A673 (cell line): ENCODE measurements around the gene BAAT. TPM values are rescaled to one million over a fixed set of nuclear protein-coding genes. Genes with fewer than 3 reads are reported as not detected.

Experiments used
- BruUV-seq: library from RNA; stranded (reverse); fragments of 400-500 nt; replicated peaks from 2 replicates; lab custom pipeline; 2021; lab: Mats Ljungman, UMichigan
- CTCF ChIA-PET: fragments of 300-600 bp; sonication (Branson Sonifier 250); formaldehyde crosslinking; loops from one replicate; lab custom pipeline; 2022; ENCODE audit warnings: antibody characterized with exemption; lab: Charles Lee
- POLR2A ChIA-PET: fragments of 300-600 bp; sonication (Branson Sonifier 250); formaldehyde crosslinking; loops from one replicate; lab custom pipeline; 2022; ENCODE audit warnings: antibody characterized with exemption; ENCODE audit not compliant: low non-redundant PET; lab: Charles Lee
- DNase-seq: peaks from one replicate; pipeline ENCODE4 v3.0.0-alpha.2; 2015; ENCODE audit warnings: low spot score
- H3K27ac ChIP-seq: fragments of 200-600 bp; sonication (generic); 2 replicates; pipeline ENCODE4 v1.5.1; 2016; ENCODE audit warnings: mixed run types, low read depth, mild to moderate bottlenecking, mixed read lengths, antibody characterized with exemption, low read length; ENCODE audit not compliant: poor library complexity, severe bottlenecking
- H3K27me3 ChIP-seq: fragments of 200-600 bp; sonication (generic); replicated peaks from 2 replicates; pipeline ENCODE4 v1.6.1; 2017; ENCODE audit warnings: mixed run types, low read depth, mild to moderate bottlenecking, mixed read lengths, antibody characterized with exemption, low read length; ENCODE audit not compliant: insufficient read depth, poor library complexity
- H3K36me3 ChIP-seq: fragments of 200-600 bp; sonication (generic); 2 replicates; pipeline ENCODE4 v1.6.1; 2016; ENCODE audit warnings: mixed run types, mild to moderate bottlenecking, mixed read lengths, antibody characterized with exemption, low read length; ENCODE audit not compliant: insufficient read depth, poor library complexity, severe bottlenecking
- H3K4me1 ChIP-seq: fragments of 200-600 bp; sonication (generic); 2 replicates; pipeline ENCODE4 v1.6.1; 2017; ENCODE audit warnings: mixed run types, mild to moderate bottlenecking, mixed read lengths, antibody characterized with exemption, low read length; ENCODE audit not compliant: insufficient read depth, poor library complexity, severe bottlenecking
- H3K4me3 ChIP-seq: fragments of 200-600 bp; sonication (generic); 2 replicates; pipeline ENCODE4 v1.5.1; 2016; ENCODE audit warnings: low read depth, mixed run types, mild to moderate bottlenecking, mixed read lengths, low read length; ENCODE audit not compliant: poor library complexity, severe bottlenecking
- H3K9me3 ChIP-seq: fragments of 200-600 bp; sonication (generic); 2 replicates; pipeline ENCODE4 v1.6.1; 2016; ENCODE audit warnings: mixed run types, low read depth, mild to moderate bottlenecking, mixed read lengths, antibody characterized with exemption, low read length; ENCODE audit not compliant: poor library complexity, severe bottlenecking
- EZH2 ChIP-seq: fragments of 200-600 bp; sonication (generic); IDR thresholded peaks from 2 replicates; pipeline ENCODE4 v1.6.1; 2017; ENCODE audit warnings: borderline replicate concordance, low read depth, mild to moderate bottlenecking, mixed read lengths, antibody characterized with exemption, low read length; ENCODE audit not compliant: poor library complexity, severe bottlenecking
- intact Hi-C: fragments of 100-400 bp; cut with micrococcal nuclease; formaldehyde crosslinking; loops from one replicate; pipeline ENCODE4 v1.10.0; 2022; ENCODE audit not compliant: unreplicated experiment
- total RNA-seq: library from RNA; stranded (reverse); gene quantifications from 2 replicates; pipeline ENCODE4 v1.2.3, GENCODE V29; 2021
- TF ChIP-seq, protein P1 (sequence below): fragments of 300-800, 200-600 bp; sonication (generic); conservative IDR thresholded peaks from 2 replicates; pipeline ENCODE4 v1.5.1; 2017; ENCODE audit warnings: low read depth, mild to moderate bottlenecking, antibody characterized with exemption, low read length, moderate library complexity, mixed read lengths

Gene BAAT
- total RNA-seq, 1 experiment from 2014 or later, result 0.17 TPM

DNA sequence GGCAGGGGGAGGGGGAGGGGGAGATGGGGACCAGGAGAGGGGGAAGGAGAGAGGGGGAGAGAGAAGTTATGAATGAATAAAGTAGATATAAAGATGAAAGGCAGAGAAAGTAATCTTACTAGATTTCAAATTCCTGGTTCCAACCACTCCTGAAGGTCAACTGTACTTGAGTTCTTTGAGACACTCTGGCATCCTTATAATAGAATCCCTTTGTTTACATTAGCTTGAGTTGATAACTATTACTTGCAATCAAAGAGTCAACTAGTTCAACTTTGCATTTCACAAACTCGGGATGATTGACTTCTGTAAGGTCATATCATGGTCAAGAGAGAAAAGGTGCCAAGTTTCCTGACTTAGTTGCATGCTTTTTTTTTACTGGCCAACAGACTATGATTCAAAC lies 42.2 kb downstream of the BAAT start:
- Histone ChIP-seq H3K27ac (no peak overlapping the region), H3K4me1 (no peaks in the 10 kb centered on the region), H3K9me3 (no peaks in the 10 kb centered on the region), H3K27me3 (peaks cover 15% of the 10 kb centered on the region), H3K4me3 (no peak overlapping the region), H3K36me3 (no peaks in the 10 kb centered on the region)
- intact Hi-C loops, result no loop called here
- BruUV-seq, result no TSS peak
- POLR2A ChIA-PET, result no interaction called here
- TF ChIP-seq, protein P1, sequence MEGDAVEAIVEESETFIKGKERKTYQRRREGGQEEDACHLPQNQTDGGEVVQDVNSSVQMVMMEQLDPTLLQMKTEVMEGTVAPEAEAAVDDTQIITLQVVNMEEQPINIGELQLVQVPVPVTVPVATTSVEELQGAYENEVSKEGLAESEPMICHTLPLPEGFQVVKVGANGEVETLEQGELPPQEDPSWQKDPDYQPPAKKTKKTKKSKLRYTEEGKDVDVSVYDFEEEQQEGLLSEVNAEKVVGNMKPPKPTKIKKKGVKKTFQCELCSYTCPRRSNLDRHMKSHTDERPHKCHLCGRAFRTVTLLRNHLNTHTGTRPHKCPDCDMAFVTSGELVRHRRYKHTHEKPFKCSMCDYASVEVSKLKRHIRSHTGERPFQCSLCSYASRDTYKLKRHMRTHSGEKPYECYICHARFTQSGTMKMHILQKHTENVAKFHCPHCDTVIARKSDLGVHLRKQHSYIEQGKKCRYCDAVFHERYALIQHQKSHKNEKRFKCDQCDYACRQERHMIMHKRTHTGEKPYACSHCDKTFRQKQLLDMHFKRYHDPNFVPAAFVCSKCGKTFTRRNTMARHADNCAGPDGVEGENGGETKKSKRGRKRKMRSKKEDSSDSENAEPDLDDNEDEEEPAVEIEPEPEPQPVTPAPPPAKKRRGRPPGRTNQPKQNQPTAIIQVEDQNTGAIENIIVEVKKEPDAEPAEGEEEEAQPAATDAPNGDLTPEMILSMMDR, result no peak
- no peak for TF ChIP-seq EZH2
- CTCF ChIA-PET, result no interaction called here
- DNase-seq, result no peak

DNA sequence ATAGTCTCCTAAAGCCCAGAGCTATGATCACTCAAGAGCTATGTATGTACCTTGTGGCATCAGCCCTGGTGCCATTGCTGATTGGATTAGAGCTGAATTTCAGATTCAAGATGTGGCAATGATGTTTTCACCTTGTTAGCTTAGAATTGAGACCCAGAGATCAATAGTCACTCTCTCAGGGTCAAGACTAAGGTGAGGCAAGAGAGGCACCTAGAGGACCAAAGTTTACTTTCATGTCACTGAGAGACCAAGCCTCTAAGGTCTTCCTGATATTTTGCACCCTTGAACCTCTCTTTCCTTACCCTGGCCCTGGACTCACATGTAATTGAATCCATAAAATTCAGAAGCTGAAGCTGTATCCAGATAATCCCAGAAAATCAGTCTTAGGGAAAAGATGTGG lies 42.8 kb downstream of the BAAT start:
- Histone ChIP-seq H3K27ac (no peak overlapping the region), H3K4me1 (no peaks in the 10 kb centered on the region), H3K36me3 (no peaks in the 10 kb centered on the region), H3K27me3 (peaks cover 15% of the 10 kb centered on the region), H3K9me3 (no peaks in the 10 kb centered on the region), H3K4me3 (no peak overlapping the region)
- TF ChIP-seq, protein P1, result no peak
- TF ChIP-seq EZH2, result no peak
- intact Hi-C loops, result no loop called here
- no peak for DNase-seq
- POLR2A ChIA-PET, result no interaction called here
- no TSS peak for BruUV-seq
- CTCF ChIA-PET, result no interaction called here

- CTCF ChIA-PET, result no interaction called here
- no TSS peak for BruUV-seq
These were observed 47.6 kb downstream of the BAAT start for GRCh38 chr9:101337237-101337636.

More at GRCh38 chr9:101337237-101337636, 47.6 kb downstream of the BAAT start:
- no peak overlapping the region for H3K27ac ChIP-seq
- no peak for DNase-seq
- H3K36me3 ChIP-seq, result no peaks in the 10 kb centered on the region
- no peaks in the 10 kb centered on the region for H3K9me3 ChIP-seq
- no peak for TF ChIP-seq EZH2
- TF ChIP-seq, protein P1, result no peak
- H3K27me3 ChIP-seq, result peaks cover 7% of the 10 kb centered on the region
- intact Hi-C loops, result no loop called here
- POLR2A ChIA-PET, result no interaction called here
- H3K4me1 ChIP-seq, result no peaks in the 10 kb centered on the region
- no peak overlapping the region for H3K4me3 ChIP-seq
